AG10803 (cell line): ENCODE results near the gene ST6GALNAC4.
A peak's percentile ranks its signal among the peaks of the same experiment; 100 is the strongest.

Experiments
- DNase-seq: peaks from one replicate; pipeline ENCODE4 v3.0.0; 2010; ENCODE audit warnings: low read depth
- H3K4me3 ChIP-seq: 2 replicates; pipeline ENCODE4 v1.5.1; 2011; ENCODE audit warnings: mild to moderate bottlenecking, low read length, control low read depth
- CTCF ChIP-seq: conservative IDR thresholded peaks from 2 replicates; pipeline ENCODE4 v1.5.1; 2011; ENCODE audit warnings: mild to moderate bottlenecking, low read length, control low read depth, inconsistent platforms

ST6GALNAC4 gene

GRCh38 chr9:127961155-127961490 lies 44.3 kb upstream of the ST6GALNAC4 start:
- no peak overlapping the region for H3K4me3 ChIP-seq
- TF ChIP-seq CTCF = no peak
- no peak for DNase-seq

DNA sequence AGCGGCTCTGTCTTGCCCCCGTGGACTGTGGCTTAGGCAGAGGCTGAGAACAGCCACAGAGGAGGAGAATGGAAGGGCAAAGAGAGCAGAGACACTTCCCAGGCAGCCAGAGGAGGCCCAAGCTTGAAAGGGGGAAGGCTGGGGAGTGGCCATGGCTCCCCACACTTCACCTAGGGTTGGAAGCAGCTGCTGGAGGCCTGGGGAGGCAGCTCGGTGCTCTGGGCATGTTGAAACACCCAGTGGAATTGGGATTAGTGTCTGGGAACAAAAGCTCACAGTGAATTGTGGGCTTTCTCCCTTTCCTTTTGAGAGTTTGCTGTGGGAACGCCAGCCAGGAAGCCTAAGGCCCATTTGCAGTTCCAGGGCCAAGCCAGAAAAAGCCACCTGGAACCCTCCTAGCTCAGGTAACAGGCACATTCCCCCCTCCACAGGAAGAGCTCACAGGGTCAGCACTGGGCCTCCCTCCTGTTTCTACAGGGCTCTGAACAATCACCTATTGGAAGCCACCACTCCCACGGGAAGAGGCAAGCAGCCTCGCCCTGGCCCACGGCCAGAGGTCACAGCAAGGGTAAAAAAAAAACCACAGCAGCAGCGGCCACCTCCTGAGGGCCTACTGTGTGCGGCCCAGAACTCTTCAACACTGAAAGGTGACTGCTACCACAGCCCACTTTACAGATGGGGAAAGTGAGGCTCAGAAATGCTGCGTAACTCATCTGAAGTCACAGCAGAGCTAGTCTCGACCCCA lies 43.7 kb upstream of the ST6GALNAC4 start:
- no peak for DNase-seq
- TF ChIP-seq CTCF = no peak

DNA sequence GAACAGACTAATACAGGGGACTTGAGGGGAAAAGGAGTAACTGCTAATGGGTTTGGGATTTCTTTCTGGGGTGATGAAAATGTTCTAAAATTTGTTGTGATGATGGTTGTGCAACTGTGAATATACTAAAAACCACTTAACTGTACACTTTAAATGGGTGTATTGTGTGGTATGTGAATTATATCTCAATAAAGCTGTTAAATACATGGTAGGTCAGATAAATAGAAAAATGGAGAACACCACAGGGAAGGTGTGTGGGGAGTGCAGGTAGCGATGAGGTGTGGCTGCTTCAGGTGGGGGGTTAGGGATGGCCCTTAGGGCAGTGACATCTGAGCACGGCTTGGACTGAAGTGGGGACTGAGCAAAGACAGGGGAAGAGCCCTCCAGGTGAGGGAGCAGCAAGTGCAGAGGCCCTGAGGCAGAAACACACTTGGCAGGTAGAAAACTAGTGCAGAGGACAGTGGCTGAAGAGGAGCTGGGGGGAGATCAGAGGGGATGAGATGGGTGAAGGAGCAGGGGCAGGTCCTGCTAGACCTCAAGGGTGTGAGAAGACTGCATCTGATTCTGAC lies 43.1 kb upstream of the ST6GALNAC4 start:
- no peak overlapping the region for H3K4me3 ChIP-seq
- no peak for DNase-seq
- TF ChIP-seq CTCF = no peak

More for the DNA sequence above, 43.7 kb upstream of the ST6GALNAC4 start:
- H3K4me3 ChIP-seq = no peak overlapping the region

GRCh38 chr9:127959398-127959797 lies 42.6 kb upstream of the ST6GALNAC4 start:
- no peak overlapping the region for H3K4me3 ChIP-seq
- DNase-seq = no peak
- TF ChIP-seq CTCF = no peak

DNA sequence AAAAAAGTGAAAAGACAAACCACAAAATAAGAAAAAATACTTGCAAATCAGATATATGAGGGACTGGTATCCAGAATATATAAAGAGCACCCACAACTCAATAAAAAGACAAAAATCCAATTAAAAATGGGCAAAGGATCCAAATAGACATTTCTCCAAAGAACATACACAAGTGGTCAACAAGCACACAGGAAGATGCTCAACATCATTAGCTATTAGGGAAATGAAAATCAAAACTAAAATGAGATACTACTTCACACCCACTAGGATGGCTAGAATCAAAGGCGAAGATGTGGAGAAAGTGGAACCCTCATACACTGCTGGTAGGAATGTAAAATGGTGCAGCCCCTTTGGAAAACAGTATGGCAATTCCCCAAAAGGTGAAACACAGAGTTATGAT lies 41.9 kb upstream of the ST6GALNAC4 start:
- no peak for TF ChIP-seq CTCF
- no peak for DNase-seq
- H3K4me3 ChIP-seq = no peak overlapping the region

- no peak for DNase-seq
- no peak overlapping the region for H3K4me3 ChIP-seq
- TF ChIP-seq CTCF = peak; percentile 29
These were observed 38.6 kb upstream of the ST6GALNAC4 start for GRCh38 chr9:127955294-127956015.

- TF ChIP-seq CTCF = no peak
- DNase-seq = no peak
- no peak overlapping the region for H3K4me3 ChIP-seq
These were observed 38.0 kb upstream of the ST6GALNAC4 start for GRCh38 chr9:127954831-127955293.
